ENCODE data around the gene EDC3.

DNA sequence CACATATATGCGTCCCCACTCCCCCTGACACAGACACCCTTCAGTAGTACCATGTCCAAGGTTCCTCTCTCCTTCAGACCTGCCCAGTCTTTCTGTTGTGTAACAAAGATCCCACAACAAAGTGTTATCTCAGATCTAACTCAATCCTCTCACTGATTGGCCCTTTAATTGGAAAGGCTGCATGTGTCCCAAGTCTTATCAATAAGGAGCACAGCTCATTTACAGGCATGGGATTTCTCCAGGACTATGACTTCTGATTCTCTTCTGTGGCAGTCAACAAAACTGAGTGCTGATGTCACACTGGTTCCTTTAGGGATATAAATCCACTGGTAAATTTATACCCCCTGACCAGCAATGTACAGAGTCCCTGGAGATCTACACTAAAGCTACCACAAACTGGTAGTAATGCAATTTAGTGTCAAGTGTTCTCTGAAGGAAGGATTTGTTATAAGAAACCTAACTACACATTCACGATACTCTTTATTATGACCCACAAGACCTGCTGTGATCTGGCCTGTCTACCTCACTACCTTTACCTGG, 52.1 kb downstream of the EDC3 start:
- TF ChIP-seq, protein P1, sequence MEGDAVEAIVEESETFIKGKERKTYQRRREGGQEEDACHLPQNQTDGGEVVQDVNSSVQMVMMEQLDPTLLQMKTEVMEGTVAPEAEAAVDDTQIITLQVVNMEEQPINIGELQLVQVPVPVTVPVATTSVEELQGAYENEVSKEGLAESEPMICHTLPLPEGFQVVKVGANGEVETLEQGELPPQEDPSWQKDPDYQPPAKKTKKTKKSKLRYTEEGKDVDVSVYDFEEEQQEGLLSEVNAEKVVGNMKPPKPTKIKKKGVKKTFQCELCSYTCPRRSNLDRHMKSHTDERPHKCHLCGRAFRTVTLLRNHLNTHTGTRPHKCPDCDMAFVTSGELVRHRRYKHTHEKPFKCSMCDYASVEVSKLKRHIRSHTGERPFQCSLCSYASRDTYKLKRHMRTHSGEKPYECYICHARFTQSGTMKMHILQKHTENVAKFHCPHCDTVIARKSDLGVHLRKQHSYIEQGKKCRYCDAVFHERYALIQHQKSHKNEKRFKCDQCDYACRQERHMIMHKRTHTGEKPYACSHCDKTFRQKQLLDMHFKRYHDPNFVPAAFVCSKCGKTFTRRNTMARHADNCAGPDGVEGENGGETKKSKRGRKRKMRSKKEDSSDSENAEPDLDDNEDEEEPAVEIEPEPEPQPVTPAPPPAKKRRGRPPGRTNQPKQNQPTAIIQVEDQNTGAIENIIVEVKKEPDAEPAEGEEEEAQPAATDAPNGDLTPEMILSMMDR (IDR thresholded peaks at IDR 0.05) = no peak
- no peak for TF ChIP-seq POLR2A (IDR thresholded peaks at IDR 0.05)
